GM18507 (cell line): Measurements from ENCODE around the gene SARDH.

Experiments used
- DNase-seq: peaks from one replicate; pipeline ENCODE4 v3.0.0; 2011; ENCODE audit warnings: low read depth; ENCODE audit not compliant: insufficient read length; ENCODE audit errors: extremely low spot score
- FAIRE-seq: peaks from 2 replicates; lab custom pipeline; 2011; peaks lifted over from hg19 to GRCh38; lab: Jason Lieb, UNC

SARDH gene

GRCh38 chr9:133718563-133719315 lies 19.4 kb downstream of the SARDH start:
- FAIRE-seq (no peak), DNase-seq (no peak)

- no peak for DNase-seq
- no peak for FAIRE-seq
Observed at GRCh38 chr9:133717113-133718031, 20.8 kb downstream of the SARDH start.

- DNase-seq (no peak), FAIRE-seq (no peak)
Observed at GRCh38 chr9:133716564-133717112, 21.5 kb downstream of the SARDH start.

GRCh38 chr9:133715866-133716563 lies 22.1 kb downstream of the SARDH start:
- FAIRE-seq (no peak), DNase-seq (no peak)

- FAIRE-seq (no peak), DNase-seq (no peak)
Observed at GRCh38 chr9:133715295-133715865, 22.8 kb downstream of the SARDH start.

GRCh38 chr9:133714606-133715294 lies 23.4 kb downstream of the SARDH start:
- FAIRE-seq (no peak), DNase-seq (no peak)

- DNase-seq (no peak), FAIRE-seq (no peak)
Observed at GRCh38 chr9:133713960-133714495, 24.1 kb downstream of the SARDH start.

- no peak for DNase-seq
Observed at GRCh38 chr9:133713150-133713959, 24.8 kb downstream of the SARDH start.

GRCh38 chr9:133712221-133713100 lies 25.7 kb downstream of the SARDH start:
- DNase-seq (no peak), FAIRE-seq (no peak)

More at GRCh38 chr9:133713150-133713959, 24.8 kb downstream of the SARDH start:
- no peak for FAIRE-seq

- no peak for DNase-seq
- FAIRE-seq = no peak
Observed at GRCh38 chr9:133711428-133712220, 26.5 kb downstream of the SARDH start.

GRCh38 chr9:133710661-133711427 lies 27.3 kb downstream of the SARDH start:
- FAIRE-seq (no peak), DNase-seq (no peak)

- FAIRE-seq (no peak), DNase-seq (no peak)
Observed at GRCh38 chr9:133709691-133710571, 28.2 kb downstream of the SARDH start.

GRCh38 chr9:133709015-133709611 lies 29.0 kb downstream of the SARDH start:
- FAIRE-seq (no peak), DNase-seq (no peak)
